NCI-H345 (cell line): ENCODE results near the gene EIF2B1.
"Not testable (repeated sequence)": the region's sequence is repeated elsewhere in the genome, so short reads cannot be mapped to it uniquely, and the experiment has no call there.

Experiments used
- DNase-seq: peaks from one replicate; lab custom pipeline; 2025; lab: John Stamatoyannopoulos, UW

The EIF2B1 gene

DNA sequence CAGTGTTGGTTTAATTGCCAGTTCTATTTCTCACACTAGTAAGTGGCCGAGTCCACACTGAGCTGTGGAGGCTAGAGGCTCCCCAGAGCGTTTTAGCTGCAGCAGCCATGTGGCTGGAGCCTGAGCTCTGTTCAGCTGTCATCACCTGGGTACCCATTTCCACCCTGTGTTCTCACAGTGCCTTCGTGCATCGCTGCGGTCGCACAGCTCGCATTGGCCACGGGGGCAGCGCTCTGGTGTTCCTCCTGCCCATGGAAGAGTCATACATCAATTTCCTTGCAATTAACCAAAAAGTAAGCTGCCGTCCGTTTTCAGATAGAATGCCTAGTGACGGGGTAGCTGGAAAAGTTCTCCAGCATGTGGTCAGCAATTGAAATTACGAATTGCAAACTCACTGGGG, 15.9 kb downstream of the EIF2B1 start:
- DNase-seq: no peak

DNA sequence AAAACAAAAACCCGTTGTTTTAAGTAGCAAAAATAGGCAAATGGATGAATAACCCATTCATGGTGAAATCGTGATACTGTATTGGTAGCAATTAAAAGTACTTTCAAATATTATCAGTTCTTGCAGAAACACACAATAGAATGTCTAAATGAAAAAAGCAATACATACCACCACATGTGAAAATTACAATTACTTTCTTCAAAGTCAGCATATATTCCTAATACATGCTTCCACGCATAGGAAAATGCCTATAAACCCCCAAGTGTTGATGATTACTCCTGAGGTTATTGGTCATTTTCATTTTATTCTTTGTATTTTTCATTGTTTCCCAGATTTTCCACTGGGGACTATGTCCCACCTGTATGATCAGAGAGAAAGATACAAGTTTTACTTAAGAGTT, 16.3 kb downstream of the EIF2B1 start:
- DNase-seq: no peak

DNA sequence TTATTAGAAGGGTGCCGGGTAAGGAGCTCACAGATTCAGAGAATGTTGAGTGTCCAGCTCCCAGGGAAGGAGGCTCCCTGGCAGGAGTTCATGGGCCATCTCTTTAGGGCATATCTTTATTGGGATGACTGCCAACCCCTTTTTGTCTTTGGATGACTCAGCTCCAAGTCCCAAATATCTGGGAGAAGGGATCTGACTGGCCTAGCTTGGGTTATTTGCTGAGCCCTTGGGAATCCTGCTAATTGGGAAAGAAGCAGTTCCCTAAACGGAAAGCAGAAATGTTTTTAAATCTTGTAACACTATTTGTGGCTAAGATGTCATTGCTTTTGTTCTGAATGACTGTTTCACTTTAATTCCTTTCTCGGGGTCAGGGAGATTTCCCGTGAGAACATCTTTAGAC, 19.0 kb downstream of the EIF2B1 start:
- no peak for DNase-seq

DNA sequence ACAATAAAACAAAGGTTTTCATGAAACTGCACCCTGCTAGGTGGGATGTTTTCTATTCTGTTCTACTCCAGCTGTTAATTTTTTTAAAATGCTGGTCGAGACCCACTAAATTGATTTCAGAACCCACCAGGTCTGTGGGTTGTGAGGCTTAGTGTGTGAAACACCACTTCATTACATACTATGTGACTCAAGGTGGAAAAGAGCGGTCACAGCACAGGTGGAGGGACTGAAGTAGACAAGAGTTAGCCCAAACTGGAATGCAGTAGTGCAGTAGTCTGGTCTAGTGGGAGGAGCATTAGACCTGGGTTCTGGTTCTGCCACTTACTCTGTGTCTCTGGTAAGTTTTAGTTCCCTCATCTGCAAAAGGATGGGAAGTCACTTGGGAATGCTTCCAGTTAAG, 19.4 kb downstream of the EIF2B1 start:
- no peak for DNase-seq

DNA sequence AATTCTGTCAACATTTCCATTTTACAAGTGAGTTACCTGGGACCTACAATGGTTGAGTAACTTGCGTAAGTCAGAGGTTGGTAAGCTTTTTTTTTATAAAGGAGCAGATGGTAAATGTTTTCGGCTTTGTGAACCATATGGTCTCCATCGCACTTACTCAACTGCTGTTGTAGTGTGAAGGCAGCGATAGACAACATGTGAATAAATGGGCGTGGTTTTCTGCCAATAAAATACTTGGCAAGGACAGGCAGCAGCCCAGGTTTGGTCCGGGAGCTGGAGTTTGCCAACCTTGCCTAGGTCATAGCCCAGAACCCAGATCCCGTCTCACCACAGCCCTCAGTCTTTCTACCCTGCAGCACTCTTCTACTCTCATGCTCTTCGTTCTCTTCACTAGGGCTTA, 25.3 kb downstream of the EIF2B1 start:
- DNase-seq: no peak

DNA sequence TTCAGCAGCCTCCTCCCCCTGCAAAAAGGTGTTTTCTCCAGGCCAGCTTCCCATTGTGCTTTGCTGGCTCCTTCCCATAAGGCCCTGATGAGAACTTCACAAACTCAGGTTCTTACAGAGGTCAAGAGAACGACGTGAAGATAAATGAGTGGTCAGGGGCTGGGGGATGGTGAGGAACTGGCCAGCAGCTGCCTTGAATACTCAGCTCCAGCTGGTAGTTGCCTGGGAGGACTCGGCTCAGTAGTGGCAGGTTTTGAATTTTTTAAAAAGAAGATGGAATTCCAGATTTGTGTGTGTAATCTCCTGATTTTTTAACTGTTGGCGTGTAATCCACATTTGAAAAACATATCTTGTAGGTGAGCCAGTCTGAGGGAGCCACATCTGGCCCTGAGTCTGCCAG, 25.7 kb downstream of the EIF2B1 start:
- DNase-seq: no peak

DNA sequence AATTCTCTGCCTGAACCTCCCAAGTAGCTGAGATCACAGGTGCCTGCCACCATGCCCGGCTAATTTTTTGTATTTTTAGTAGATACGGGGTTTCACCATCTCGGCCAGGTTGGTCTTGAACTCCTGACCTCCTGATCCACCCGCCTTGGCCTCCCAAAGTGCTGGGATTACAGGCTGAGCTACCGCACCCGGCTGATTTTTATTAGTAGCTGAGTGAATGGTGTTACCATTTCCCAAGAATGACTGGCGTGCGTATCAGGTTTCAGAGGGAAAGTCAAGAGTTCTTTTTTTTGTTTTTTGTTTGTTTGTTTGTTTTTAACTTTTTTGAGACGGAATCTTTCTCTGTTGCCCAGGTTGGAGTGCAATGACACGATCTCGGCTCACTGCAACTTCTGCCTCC, 30.0 kb downstream of the EIF2B1 start:
- not testable (repeated sequence) for DNase-seq

DNA sequence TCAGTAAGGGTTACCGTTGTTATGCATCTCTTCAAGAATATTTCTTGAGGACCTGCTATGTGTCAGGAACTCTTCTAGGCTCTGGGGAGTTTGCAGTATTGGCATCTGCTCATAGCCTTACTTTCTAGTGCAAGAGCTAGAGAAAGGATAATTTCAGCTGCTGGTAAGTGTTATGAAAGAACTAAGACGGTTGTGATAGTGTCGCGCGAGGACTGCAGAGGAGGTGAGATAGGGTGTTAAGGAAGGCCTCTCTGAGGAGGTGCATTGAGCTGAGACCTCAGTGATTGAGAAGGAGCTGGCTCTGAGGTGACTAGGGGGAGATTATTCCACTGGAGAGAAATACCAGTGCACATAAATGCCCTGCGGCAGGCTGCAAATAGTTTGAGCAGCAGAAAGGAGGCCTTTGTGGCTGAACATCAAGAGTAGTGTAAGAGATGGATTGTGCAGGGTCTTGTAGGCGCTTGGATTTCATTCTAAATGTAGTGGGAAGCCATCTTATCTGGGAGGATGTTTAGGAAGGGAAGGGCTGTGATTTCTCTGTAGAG, 30.8 kb downstream of the EIF2B1 start:
- DNase-seq: no peak

DNA sequence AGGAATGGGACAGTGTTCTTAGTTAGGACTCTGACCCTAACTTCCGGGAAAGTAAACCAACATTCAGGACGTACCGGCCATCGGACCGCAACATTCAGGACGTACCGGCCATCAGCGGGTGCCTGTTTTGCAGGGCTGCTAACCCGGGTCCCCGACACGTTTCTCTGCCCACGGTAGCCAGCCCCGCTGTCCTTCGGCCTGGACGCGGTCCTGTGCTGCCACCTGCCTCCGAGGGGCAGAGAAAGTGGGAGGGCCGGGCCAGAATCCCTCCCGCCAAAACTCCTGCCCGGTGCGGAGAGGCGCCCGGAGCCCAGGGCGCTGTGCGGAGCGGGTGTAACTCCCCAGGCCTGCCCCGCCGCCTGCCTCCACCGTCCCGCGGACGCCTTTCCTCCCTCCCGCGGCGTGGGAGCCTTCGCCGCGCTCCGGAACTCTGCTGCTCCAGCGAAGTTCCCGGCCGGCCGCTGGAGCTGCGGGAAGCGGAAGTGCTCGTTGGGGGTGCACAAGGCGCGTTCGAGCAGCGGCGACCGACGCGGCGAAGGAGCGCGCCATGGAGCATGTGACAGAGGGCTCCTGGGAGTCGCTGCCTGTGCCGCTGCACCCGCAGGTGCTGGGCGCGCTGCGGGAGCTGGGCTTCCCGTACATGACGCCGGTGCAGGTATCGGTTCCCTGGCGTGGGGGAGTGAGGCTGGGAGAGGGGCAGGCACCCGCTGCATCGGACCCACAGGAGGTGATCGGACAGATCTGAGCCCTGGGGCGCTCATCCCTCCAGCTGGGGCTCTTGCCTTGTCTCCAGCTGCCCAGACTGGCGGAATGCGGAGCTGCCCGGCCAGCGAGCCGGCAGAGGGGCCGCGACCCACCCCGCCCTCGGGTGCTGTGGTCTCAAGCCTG, 31.6 kb downstream of the EIF2B1 start, which contains the start of gene DDX55:
TSS of gene DDX55 (plus strand) at position 498 of the 888 bp plus-strand sequence. CDS start at position 548, 50 bp downstream.
- peak; percentile 88 for DNase-seq

DNA sequence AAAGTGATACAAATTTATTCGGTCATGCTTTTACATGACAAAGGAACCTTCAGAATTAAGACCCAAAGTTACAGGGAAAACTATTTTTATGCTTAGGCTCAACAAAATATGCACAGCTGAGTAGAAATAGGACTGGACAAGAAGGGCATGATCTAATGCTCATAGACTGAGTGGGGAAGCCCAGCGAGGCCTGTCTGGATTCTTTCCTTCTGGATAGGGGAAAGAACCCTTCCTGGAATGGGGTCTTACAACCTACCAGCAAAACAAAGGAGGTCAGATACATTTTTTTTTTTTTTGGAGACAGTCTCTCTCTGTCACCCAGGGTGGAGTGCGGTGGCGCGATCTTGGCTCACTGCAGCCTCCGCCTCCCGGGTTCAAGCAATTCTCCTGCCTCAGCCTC, 33.8 kb downstream of the EIF2B1 start:
- no peak for DNase-seq

DNA sequence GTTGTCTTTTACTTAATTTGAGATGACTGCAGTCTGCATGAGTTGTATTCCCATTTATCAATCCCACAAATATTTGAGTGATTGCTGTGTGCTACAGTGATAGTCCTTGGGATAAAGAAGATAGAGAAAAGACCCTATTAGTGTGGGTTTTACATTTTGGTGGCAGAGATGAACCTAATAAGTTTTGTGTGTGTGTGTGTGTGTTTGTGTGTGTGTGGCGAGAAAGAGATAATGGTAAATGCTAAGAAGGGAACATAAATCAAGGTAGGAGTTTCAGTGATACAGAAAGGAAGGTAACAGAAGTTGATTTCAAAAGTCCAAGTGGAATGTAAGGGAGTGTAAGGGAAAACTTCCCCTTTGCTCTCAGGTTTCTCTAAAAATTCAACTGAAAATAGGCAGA, 34.2 kb downstream of the EIF2B1 start:
- DNase-seq: no peak

DNA sequence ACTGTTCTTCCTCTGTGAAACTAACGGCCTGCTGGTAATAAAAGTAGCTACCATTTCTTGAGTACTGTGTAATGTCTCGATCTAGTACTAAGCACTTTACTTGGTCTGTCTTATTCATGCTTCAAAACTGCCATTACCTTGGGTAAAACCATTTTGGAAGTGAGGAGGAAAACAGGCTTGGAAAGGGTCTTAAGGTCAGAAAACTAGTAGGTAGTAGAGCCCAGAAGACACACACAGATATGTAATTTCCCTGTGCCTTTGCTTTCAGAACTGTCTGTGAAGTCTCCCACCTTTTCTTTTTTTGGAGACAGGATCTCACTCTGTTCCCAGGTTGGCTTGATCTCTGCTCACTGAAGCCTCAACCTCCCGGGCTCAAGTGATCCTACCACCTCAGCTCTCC, 35.0 kb downstream of the EIF2B1 start:
- no peak for DNase-seq

DNA sequence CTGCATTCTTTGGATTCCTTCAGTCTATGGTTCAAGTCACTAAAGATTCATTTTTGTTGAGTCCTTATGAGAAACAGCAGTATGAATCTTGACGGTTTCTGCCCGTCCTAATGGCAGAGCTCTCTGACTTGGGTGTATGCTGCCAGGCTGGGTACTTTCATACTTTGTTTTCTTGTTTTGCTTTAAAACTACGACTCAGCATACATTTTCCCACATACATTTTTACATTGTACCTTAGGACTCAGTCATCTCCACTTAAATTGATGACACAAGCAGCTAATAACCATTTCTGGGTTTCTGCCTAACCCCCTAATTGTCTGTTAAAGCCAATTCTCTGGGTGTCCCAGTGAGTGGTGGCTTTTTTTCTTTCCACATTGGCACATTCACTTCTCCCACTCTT, 36.4 kb downstream of the EIF2B1 start:
- no peak for DNase-seq

DNA sequence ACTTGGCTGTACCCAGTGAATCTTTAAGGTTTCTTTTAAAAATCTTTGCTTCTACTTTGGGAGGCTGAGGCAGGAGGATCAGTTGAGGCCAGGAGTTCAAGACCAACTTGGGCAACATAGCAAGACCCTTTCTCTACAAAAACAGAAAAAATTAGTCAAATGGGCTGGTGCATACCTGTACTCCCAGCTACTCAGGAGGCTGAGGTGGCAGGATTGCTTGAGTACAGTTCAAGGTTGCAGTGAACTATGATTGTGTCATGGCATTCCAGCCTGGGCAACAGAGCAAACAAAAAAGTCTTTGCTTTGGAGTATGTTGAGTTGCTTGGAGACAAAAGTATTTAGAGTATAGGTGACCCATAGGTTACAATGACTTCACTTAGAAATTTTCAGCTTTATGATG, 37.8 kb downstream of the EIF2B1 start:
- DNase-seq: no peak

DNA sequence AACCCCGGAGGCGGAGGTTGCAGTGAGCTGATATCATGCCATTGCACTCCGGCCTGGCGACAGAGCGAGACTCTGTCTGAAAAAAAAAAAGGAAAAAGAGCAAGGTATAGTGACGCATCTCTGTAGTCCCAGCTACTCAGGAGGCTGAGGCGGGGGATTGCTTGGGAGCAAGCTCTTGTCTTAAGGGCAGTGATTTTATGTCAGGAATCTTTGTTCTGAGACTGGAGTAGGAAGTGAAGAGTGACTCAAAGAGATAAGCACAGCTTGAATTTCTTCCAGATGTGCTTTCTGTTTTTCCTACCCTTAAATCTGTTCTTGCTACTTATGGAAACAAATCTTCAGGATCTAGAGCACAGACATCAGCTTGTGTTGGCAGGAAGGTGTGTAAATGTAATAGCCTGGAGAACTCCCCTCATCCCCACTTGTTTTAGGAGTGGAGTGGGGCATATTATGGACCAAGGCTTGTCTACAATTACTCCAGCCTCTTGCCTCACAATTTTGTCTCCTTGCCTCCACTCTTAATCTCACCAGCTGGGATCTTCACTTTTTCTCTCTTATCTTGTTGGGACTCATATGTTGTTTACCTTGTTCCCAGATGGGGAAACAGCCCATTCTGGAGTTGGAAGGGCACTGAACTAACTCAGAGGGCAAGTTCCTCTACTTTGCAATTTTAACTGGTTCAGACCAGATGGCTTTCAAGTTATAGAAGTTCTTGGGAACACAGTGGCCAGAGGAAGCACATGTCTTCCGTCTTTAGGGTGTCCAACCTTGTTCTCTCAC, 41.6 kb downstream of the EIF2B1 start:
- no peak for DNase-seq

DNA sequence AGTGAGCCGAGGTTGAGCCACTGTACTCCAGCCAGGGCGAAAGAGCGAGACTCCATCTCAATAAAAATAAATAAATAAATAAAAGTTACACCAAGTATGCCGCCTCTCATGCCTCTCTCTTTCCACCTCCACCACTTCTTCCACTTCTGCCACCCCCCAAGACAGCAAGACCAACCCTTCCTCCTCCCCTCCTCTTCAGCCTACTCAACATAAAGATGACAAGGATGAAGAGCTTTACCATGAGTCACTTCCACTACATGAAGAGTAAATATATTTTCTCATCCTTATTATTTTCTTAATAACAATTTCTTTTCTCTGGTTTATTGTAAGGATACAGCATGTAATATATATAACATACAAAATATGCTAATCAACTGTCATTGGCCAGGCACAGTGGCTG, 52.7 kb downstream of the EIF2B1 start:
- no peak for DNase-seq

DNA sequence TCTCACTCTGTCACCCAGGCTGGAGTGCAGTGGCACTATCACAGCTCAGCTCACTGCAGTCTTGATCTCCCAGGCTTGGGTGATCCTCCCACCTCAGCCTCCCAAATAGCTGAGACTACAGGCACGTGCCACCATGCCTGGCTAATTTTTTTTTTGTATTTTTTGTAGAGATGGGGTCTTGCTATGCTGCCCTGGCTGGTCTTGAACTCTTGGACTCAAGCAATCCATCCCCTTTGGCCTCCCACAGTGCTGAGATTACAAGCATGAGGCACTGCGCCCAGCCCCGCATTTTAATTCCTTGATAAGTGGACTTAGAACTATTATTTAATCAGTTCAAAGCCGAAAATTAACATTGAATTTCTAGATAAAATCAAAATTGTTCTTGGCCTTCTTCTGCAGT, 54.7 kb downstream of the EIF2B1 start:
- DNase-seq: not testable (repeated sequence)

DNA sequence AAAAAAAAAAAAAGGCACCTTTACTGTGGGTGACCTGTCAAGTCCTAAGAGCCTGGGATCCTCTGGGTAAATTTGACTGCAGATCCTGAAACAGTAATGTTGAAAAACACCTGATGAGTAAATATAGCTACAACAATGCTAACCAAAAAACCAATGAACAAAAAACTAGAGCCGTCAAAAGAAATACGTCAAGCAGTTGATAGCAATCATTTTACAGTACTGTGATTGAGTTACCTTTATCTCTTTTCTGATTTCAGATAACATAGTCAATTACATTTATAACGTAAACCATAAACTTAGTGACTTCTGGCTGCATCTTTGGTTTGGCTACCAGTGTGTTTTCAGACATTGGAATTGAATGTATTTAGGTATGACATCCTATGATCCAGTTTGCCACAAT, 55.2 kb downstream of the EIF2B1 start:
- no peak for DNase-seq

DNA sequence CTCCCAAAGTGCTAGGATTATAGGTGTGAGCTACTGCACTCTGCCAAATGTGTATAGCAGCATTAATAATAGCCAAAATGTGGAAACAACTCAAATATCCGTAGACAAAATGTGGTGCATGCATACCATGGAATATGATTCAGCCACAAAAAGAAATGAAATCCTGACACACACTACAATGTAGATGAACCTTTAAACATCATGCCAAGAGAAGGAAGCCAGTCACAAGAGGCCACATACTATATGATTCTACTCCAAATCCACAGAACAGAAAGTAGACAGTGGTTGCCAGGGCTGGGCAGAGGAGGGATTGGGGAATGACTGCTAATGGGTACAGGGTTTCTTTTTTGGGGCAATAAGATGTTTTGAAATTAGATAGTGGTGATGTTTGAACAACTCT, 56.9 kb downstream of the EIF2B1 start:
- DNase-seq: no peak

DNA sequence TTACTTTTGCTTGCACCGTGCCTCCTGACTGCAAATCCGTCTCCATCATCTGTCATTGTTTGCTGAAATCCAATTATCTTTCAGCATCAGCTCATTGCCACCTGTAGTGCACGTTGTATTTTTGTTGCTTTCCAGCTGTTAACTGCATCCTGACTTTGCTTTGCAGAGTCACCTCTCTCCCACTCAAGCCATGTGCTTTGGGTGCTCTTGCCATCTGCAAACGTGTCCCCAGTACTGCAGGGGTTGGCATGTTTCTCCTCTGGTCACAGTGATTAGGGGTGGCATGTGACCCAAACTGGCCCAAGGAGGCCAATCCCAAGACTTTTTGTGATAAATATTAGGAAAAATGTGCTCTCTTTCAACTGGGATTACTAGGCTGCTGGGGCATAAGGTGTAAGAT, 59.6 kb downstream of the EIF2B1 start:
- DNase-seq: no peak

DNA sequence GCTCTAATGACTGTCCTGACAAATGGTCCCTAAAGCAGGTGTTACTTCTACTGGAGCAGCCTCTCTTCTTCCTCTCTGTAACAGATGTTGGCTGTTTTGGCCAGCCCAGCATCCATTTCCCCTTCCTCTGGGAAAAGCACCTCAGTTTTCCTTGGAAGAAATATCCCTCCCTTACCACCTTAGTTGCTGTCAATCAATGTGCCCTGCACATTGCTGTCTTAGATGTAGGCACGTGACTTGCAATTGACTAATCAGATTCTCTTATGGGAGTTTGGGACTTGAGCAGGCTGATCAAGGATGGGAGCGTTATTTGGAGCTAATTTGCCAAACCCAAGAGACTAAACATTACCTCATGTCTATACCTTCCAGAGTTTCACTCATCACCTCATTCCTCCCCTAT, 61.1 kb downstream of the EIF2B1 start:
- no peak for DNase-seq

DNA sequence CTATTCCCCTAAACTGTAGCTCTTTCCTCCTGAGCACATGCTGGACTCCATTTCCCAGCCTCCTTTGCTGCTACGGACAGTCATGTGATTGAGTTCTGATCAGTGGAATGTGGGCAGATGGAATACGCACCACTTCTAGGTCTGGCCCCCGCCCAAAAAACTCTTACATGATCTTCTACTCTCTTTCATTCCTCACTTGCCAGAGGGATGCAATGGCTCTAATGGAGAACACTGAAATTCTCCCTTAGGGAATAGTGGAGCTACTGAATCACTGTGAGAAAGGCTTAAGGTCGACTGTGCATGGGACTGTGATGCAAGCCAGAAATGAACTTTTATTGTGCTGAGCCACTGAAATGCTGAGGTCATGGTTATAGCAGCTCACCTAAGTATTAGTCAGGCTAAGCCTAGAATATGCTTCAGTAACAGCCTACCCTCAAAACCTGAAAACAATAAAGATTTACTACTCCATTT, 62.1 kb downstream of the EIF2B1 start:
- peak; percentile 4 for DNase-seq
